Stomach (tissue), 4 donors: ENCODE measurements around the gene ARID4B.

Experiments
- CTCF ChIP-seq, 7 experiments: fragments of 450-650 bp in 4 of 7; fragments of 200-600 bp in 3 of 7; sonication (generic) in 3 of 7; IDR thresholded peaks; one replicate each; pipeline ENCODE4 v1.5.1; 2016 to 2019; ENCODE audit warnings: antibody characterized with exemption in 7 of 7, control low read depth in 2 of 7, mild to moderate bottlenecking in 1 of 7
- EP300 ChIP-seq: sonication (generic); formaldehyde crosslinking; IDR thresholded peaks from one replicate; pipeline ENCODE4 v1.6.1; 2017; ENCODE audit warnings: antibody characterized with exemption
- POLR2A ChIP-seq, 4 donors: fragments of 450-650 bp; IDR thresholded peaks; one replicate each; pipeline ENCODE4 v1.6.1; 2016; ENCODE audit warnings: antibody characterized with exemption in 4 of 4, control low read depth in 2 of 4, mild to moderate bottlenecking in 1 of 4, moderate library complexity in 1 of 4

GRCh38 chr1:235176486-235176885, 151.5 kb downstream of the ARID4B start:
- no peak for TF ChIP-seq EP300
- TF ChIP-seq CTCF (IDR thresholded peaks at IDR 0.05) = no peak
- no peak for TF ChIP-seq POLR2A (IDR thresholded peaks at IDR 0.05)
